ENCODE results near the gene TSPYL2. TPM values are rescaled to one million over a fixed set of nuclear protein-coding genes. Genes with fewer than 3 reads are reported as not detected.

TSPYL2 gene
- total RNA-seq, 6 donors from 2014 or later: 33.4 to 162 (median 46.6) TPM

GRCh38 chrX:53095796-53096195 is 13.6 kb downstream of the TSPYL2 start:
- ATAC-seq (ENCODE audit: low FRiP score in 2 of 2) (no peak), DNase-seq (no peak)
- H3K9me3 ChIP-seq: no peaks in the 10 kb centered on the region
- no peaks in the 10 kb centered on the region for H3K36me3 ChIP-seq
- peaks cover 0 to 4% (median 0%) of the 10 kb centered on the region in 4 donors for H3K4me1 ChIP-seq
- H3K27me3 ChIP-seq: no peaks in the 10 kb centered on the region
- WGBS, 2 donors: 82 to 87% methylated on average over 3 of the region's 3 CpGs
- TF ChIP-seq POLR2A (IDR thresholded peaks at IDR 0.05) (no peak), POLR2AphosphoS5 (IDR thresholded peaks at IDR 0.05) (no peak), CTCF (IDR thresholded peaks at IDR 0.05) (no peak), EP300 (IDR thresholded peaks at IDR 0.05) (no peak)
- no peak overlapping the region for H3K4me3 ChIP-seq
- no peak overlapping the region for H3K27ac ChIP-seq

DNA sequence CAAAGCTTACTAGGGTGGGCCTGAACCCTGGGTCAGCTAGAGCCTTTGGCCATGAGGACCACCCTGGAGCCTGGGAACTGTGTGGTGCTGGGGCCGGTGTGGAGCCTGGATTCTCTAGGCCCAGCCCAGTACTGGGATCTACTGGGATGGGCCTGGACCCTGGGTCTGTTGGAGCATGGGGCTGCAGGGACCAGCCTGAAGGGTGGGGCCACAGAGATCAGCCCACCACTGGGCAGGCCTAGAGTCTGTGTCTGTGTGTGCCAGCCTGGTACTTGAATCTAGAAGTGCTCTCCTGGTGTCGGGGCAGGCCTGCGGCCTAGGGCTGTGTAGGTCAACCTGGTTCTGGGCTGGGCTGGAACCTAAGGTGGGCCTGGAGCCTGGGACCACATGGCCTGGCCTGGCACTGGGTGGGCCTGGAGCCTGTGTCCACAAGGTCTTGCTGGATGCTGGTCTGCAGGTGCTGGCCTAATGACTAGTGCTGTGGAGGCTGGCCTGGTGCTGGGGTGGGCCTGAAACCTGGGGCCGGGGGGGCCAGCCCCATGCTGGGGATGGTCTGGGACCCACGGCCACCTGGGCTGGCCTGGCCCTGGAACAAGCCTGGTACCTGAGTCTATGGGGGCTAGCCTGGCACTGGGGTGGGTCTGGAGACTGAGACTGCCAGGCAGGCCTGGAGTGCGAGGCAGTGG is 32.8 kb downstream of the TSPYL2 start:
- TF ChIP-seq CTCF (IDR thresholded peaks at IDR 0.05) (no peak), EP300 (IDR thresholded peaks at IDR 0.05) (no peak), POLR2AphosphoS5 (IDR thresholded peaks at IDR 0.05) (no peak), POLR2A (IDR thresholded peaks at IDR 0.05) (no peak)
- WGBS, 2 donors: 97% methylated on average over 4 of the region's 6 CpGs; no CpG with 5 or more reads in 1 of the 2 donors
- Histone ChIP-seq H3K9me3 (no peaks in the 10 kb centered on the region), H3K4me1 (no peaks in the 10 kb centered on the region), H3K4me3 (no peak overlapping the region), H3K27me3 (no peaks in the 10 kb centered on the region), H3K27ac (no peak overlapping the region), H3K36me3 (peaks cover 0 to 5% (median 0%) of the 10 kb centered on the region in 4 donors)
- peak in 1 of 2 donors; percentile 26 for ATAC-seq (ENCODE audit: low FRiP score in 2 of 2)
- DNase-seq: peak in 1 of 2 donors; percentile 36

- TF ChIP-seq CTCF (IDR thresholded peaks at IDR 0.05) (no peak), EP300 (IDR thresholded peaks at IDR 0.05) (no peak), POLR2AphosphoS5 (IDR thresholded peaks at IDR 0.05) (no peak), POLR2A (IDR thresholded peaks at IDR 0.05) (no peak)
- ATAC-seq (ENCODE audit: low FRiP score in 2 of 2) (peak in 1 of 2 donors; percentile 40), DNase-seq (no peak)
- Histone ChIP-seq H3K4me3 (no peak overlapping the region), H3K4me1 (no peaks in the 10 kb centered on the region), H3K36me3 (peaks cover 0 to 5% (median 0%) of the 10 kb centered on the region in 4 donors), H3K9me3 (no peaks in the 10 kb centered on the region), H3K27me3 (no peaks in the 10 kb centered on the region), H3K27ac (no peak overlapping the region)
- 59 to 100% methylated on average over 1 to 2 of the region's 2 CpGs for WGBS, 2 donors
These were observed 33.3 kb downstream of the TSPYL2 start for GRCh38 chrX:53115550-53115874.

GRCh38 chrX:53116101-53116500 is 33.9 kb downstream of the TSPYL2 start:
- Histone ChIP-seq H3K36me3 (peaks cover 0 to 5% (median 0%) of the 10 kb centered on the region in 4 donors), H3K9me3 (no peaks in the 10 kb centered on the region), H3K27me3 (no peaks in the 10 kb centered on the region), H3K4me1 (no peaks in the 10 kb centered on the region), H3K27ac (no peak overlapping the region), H3K4me3 (no peak overlapping the region)
- TF ChIP-seq POLR2A (IDR thresholded peaks at IDR 0.05): no peak
- TF ChIP-seq CTCF (IDR thresholded peaks at IDR 0.05): no peak
- TF ChIP-seq POLR2AphosphoS5 (IDR thresholded peaks at IDR 0.05): no peak
- TF ChIP-seq EP300 (IDR thresholded peaks at IDR 0.05): no peak
- DNase-seq: no peak
- peak in 1 of 2 donors; percentile 61 for ATAC-seq (ENCODE audit: low FRiP score in 2 of 2)
- WGBS, 2 donors: 60 to 68% methylated on average over 3 of the region's 3 CpGs

DNA sequence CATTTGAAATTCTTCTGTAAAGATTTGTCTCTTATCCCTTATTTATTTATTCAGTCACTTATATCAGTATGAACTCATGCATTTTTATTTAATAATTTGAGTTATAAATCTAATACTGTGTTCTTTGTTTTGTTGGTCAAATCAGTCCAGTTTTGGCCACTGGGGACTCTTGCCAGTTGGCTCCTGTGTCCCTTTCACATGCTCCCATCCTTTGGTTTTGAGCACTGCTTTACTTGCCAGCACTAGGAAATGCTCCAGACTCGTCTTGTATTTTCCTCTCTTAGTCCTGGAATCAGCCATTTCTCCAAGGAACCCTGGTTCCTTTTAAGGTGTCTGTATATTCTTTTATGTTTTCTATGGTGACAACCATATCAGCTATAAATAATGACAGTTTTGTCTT is 39.8 kb downstream of the TSPYL2 start:
- Histone ChIP-seq H3K4me1 (no peaks in the 10 kb centered on the region), H3K9me3 (no peaks in the 10 kb centered on the region), H3K27ac (no peak overlapping the region), H3K36me3 (no peaks in the 10 kb centered on the region), H3K27me3 (no peaks in the 10 kb centered on the region), H3K4me3 (no peak overlapping the region)
- 62 to 67% methylated on average over 1 of the region's 1 CpG for WGBS, 2 donors
- no peak for DNase-seq
- TF ChIP-seq CTCF (IDR thresholded peaks at IDR 0.05): no peak
- no peak for TF ChIP-seq EP300 (IDR thresholded peaks at IDR 0.05)
- no peak for TF ChIP-seq POLR2AphosphoS5 (IDR thresholded peaks at IDR 0.05)
- TF ChIP-seq POLR2A (IDR thresholded peaks at IDR 0.05): no peak
- ATAC-seq (ENCODE audit: low FRiP score in 2 of 2): no peak

All from upper lobe of left lung (tissue), 6 donors.